GM19023 (cell line): Measurements from ENCODE around the gene UTS2.

ENCODE experiments used
- ATAC-seq: cut with Tn5 transposase; IDR thresholded peaks from one replicate; pipeline ENCODE4 v1.9.1; 2021; ENCODE audit warnings: mild to moderate bottlenecking, moderate library complexity; ENCODE audit not compliant: unreplicated experiment

The UTS2 gene

DNA sequence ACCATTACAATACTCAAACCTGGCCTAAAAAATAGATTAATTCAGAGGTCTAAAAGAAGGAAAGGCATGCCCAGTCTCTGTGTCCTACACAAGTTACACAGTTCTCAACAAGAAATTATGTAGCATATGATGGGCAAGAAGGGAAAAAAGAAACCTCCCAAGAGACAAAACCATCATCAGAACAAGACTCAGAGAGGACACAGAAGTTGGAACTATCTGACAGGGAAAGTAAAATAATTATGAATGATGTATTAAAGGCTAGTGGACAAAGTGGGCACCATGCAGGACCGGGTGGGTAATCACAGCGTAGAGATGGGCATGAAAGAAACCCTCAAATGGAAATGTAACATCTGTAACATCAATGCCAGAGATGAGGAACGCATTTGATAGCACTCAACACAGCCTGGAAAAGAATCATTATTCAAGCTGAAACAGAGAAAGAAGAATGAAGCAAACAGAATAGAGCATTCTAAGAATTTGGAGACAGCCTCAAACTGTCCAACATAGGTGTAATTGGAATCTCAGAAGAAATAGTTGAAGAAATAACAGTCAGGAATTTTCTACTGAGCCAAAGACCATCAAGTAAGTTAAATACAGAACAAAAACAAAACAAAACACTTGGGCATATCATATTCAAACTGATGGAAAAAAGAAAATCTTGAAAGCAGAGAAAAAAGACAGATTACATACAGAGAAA, 39.0 kb downstream of the UTS2 start:
- ATAC-seq: no peak

DNA sequence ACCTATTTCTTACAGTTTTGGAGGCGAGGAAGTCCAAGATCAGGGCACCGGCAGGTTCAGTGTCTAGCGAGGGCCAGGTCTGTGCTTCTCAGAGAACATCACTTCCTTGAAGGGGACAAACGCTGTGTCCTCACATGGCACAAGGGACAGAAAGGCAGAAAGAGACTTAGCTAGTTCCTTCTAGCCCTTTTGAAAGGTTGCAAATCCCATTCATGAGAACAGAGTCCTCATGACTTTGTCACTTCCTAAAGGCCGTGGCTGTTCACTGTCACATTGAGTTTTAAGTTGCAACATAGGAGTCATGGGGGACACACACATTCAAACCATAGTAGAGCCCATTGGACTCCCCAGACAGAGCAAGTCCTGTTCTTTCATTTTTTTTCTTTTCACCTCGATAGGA, 41.4 kb downstream of the UTS2 start:
- no peak for ATAC-seq

DNA sequence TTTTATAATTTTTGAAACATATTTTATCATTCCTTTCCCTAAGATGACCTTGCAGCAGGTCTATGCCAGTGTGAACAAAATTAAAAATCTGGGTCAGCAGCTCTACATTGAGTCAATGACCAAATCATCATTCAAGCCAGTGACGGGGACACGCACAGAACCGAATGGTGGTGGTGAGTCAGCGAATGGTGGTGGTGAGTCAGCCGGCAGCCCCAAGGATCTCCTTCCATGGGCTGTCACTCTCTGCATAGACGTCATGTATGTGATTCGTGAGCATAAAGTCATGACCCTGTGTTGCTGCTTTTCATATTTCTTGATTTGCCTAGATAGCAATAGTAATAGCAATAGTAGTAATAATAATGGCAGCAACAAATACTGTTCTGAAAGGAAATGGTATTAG, 42.5 kb downstream of the UTS2 start:
- ATAC-seq: no peak

DNA sequence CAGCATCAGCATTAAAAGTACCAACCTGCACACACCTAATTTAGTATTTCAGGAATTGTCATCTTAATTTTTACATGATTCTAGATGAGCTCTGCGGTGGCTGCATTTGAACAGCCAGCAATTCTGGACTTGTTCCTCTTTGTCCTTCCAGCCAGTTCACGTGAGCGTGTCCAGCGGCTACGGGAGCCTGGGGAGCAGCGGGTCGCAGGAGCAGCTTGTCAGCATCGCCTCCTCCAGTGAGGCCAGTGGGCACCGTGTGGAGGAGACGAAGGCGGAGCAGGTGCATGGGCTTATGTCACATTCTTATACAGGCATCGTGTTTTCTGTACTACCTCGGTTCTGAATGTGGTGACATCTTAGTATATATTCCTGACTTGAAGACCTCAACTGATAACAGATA, 43.1 kb downstream of the UTS2 start:
- ATAC-seq: no peak

DNA sequence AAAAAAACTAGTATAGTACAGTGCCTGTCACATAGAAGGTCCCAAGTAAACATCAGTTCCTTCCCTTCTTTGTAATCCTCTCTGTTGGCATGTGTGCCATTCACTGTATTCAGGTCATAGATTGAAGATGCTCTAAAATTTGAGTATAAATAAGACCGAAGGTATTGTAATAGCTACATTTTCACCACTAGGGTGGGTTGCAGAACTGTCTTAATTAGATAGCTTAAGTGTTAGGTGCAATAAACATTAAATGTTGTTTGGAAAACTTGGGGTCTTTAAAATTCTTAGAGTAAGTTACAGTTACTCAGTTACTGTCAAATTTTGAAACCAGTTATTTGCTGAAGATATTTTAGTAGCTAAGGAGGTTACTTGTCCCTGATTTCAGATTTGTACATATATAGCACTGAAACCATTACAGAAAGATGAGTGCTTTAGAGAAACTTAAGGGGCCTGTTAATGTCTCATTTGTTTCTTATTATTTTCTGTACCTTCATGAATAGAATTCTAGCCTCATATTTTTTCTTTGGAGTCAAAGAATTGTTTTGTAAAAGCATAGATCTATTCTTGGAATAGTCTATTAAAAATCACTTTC, 44.5 kb downstream of the UTS2 start:
- no peak for ATAC-seq

DNA sequence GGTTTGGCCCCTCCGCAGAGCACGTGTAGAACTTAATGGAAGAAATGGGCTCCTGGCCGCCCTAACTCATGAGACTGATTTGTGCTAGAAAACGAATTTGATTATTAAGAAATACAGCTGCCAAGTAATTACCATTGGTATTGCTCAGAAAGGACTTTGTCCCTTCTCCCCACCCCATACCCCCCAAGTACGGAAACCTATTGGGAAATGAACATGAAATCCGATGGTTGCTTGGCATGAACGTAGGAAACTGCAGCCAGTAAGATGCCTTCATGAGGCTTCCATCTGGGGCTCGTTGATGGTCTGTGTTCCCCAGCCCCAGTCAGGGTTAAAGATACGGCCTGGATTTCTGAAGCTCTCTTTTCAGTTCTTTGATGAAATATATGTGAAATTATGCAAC, 47.4 kb downstream of the UTS2 start:
- no peak for ATAC-seq
